Measurements from ENCODE around the gene SLC2A4.

GRCh38 chr17:7237761-7238419 is 43.6 kb upstream of the SLC2A4 start:
- no peak for TF ChIP-seq FOSL2 (IDR thresholded peaks at IDR 0.05)
- TF ChIP-seq FOSL2 (CRISPR knock-in tag; IDR thresholded peaks at IDR 0.05), result no peak
- TF ChIP-seq ZFP36 (IDR thresholded peaks at IDR 0.05; ENCODE audit: borderline replicate concordance, partially characterized antibody), result no peak
- TF ChIP-seq, protein P1, sequence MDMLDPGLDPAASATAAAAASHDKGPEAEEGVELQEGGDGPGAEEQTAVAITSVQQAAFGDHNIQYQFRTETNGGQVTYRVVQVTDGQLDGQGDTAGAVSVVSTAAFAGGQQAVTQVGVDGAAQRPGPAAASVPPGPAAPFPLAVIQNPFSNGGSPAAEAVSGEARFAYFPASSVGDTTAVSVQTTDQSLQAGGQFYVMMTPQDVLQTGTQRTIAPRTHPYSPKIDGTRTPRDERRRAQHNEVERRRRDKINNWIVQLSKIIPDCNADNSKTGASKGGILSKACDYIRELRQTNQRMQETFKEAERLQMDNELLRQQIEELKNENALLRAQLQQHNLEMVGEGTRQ (IDR thresholded peaks at IDR 0.05), result no peak
